Prostate gland (tissue), 2 donors: Measurements from ENCODE around the gene TMEM43. TPM values are rescaled to one million over a fixed set of nuclear protein-coding genes. Genes with fewer than 3 reads are reported as not detected.

ENCODE experiments used
- DNase-seq: peaks from one replicate; pipeline ENCODE4 v3.0.0-alpha.2; 2019; ENCODE audit warnings: low spot score
- H3K27ac ChIP-seq, 2 donors: fragments of 200-600 bp; sonication (generic); 2 replicates each; pipeline ENCODE4 v1.5.1; 2017 to 2019
- H3K27me3 ChIP-seq: fragments of 200-600 bp; sonication (generic); replicated peaks from 2 replicates; pipeline ENCODE4 v1.5.1; 2019; ENCODE audit not compliant: insufficient read depth
- H3K36me3 ChIP-seq, 2 donors: fragments of 200-600 bp; sonication (generic); 1 replicate in 1 of 2; 2 replicates in 1 of 2; pipeline versions ENCODE4 v1.5.1 to v1.8.1; 2017 to 2019
- H3K4me1 ChIP-seq: fragments of 200-600 bp; sonication (generic); replicated peaks from 2 replicates; pipeline ENCODE4 v1.5.1; 2019
- H3K4me3 ChIP-seq, 2 donors: fragments of 200-600 bp; sonication (generic); 2 replicates each; pipeline ENCODE4 v1.5.1; 2017 to 2019
- H3K9me3 ChIP-seq: fragments of 200-600 bp; sonication (generic); 2 replicates; pipeline ENCODE4 v1.5.1; 2017
- CTCF ChIP-seq, 4 experiments: fragments of 200-600 bp in 2 of 4; fragments of 450-650 bp in 2 of 4; sonication (generic) in 2 of 4; IDR thresholded peaks; 1 replicate in 3 of 4; 2 replicates in 1 of 4; pipeline ENCODE4 v1.5.1; 2016 to 2019; ENCODE audit warnings: antibody characterized with exemption in 4 of 4, mild to moderate bottlenecking in 2 of 4, moderate library complexity in 2 of 4
- POLR2A ChIP-seq: fragments of 450-650 bp; IDR thresholded peaks from one replicate; pipeline ENCODE4 v1.6.1; 2016; ENCODE audit warnings: antibody characterized with exemption, mild to moderate bottlenecking
- POLR2AphosphoS5 ChIP-seq: sonication (generic); formaldehyde crosslinking; IDR thresholded peaks from one replicate; pipeline ENCODE4 v1.6.1; 2017; ENCODE audit warnings: antibody characterized with exemption
- WGBS: methylation state at CpG from one replicate; pipeline ENCODE4 v1.1.5; 2018; 5-methylcytosine and 5-hydroxymethylcytosine counted together
- intact Hi-C: fragments of 100-400 bp; cut with DNase I; formaldehyde crosslinking; loops from one replicate; pipeline ENCODE4 v1.14.2; 2022
- total RNA-seq, 2 donors: library from RNA; depleted of rRNA; stranded (reverse); fragments of >200 nt; gene quantifications; one replicate each; pipeline ENCODE4 v1.1.0, GENCODE V29; 2016

TMEM43 gene
- total RNA-seq, 2 donors from 2014 or later, result 56.8 to 80.5 TPM

GRCh38 chr3:14110699-14111098, 14.2 kb upstream of the TMEM43 start:
- DNase-seq, result no peak
- TF ChIP-seq POLR2A (no peak), CTCF (IDR thresholded peaks at IDR 0.05) (no peak), POLR2AphosphoS5 (no peak)
- no peak overlapping the region for H3K27ac ChIP-seq
- H3K4me1 ChIP-seq, result no peaks in the 10 kb centered on the region
- H3K27me3 ChIP-seq, result no peaks in the 10 kb centered on the region
- no peak overlapping the region for H3K4me3 ChIP-seq
- intact Hi-C loops, result no loop called here
- H3K9me3 ChIP-seq, result no peaks in the 10 kb centered on the region
- H3K36me3 ChIP-seq, result peaks cover 2 to 3% of the 10 kb centered on the region in 2 donors
- WGBS, result 96% methylated on average over 4 of the region's 4 CpGs

- H3K4me3 ChIP-seq, result no peak overlapping the region
- H3K27me3 ChIP-seq, result no peaks in the 10 kb centered on the region
- H3K36me3 ChIP-seq, result peaks cover 3 to 7% of the 10 kb centered on the region in 2 donors
- DNase-seq, result no peak
- H3K27ac ChIP-seq, result no peak overlapping the region
- peaks cover 18% of the 10 kb centered on the region for H3K4me1 ChIP-seq
- no peaks in the 10 kb centered on the region for H3K9me3 ChIP-seq
- TF ChIP-seq POLR2A (no peak), CTCF (IDR thresholded peaks at IDR 0.05) (peak in 3 of 4 experiments; percentile 35 to 47 (median 38)), POLR2AphosphoS5 (peak; percentile 24)
- WGBS, result 86% methylated on average over 7 of the region's 7 CpGs
- intact Hi-C loops, result no loop called here
These were observed 10.8 kb upstream of the TMEM43 start for GRCh38 chr3:14113965-14114635.

- intact Hi-C loops, result no loop called here
- no peak overlapping the region for H3K4me3 ChIP-seq
- H3K4me1 ChIP-seq, result peaks cover 23% of the 10 kb centered on the region
- TF ChIP-seq CTCF (IDR thresholded peaks at IDR 0.05), result no peak
- peak; percentile 40 for TF ChIP-seq POLR2AphosphoS5
- 67% methylated on average over 10 of the region's 10 CpGs for WGBS
- DNase-seq, result no peak
- peak overlapping the region; percentile 69 to 77 for H3K27ac ChIP-seq
- no peaks in the 10 kb centered on the region for H3K9me3 ChIP-seq
- peaks cover under 1 to 7% of the 10 kb centered on the region in 2 donors for H3K36me3 ChIP-seq
- H3K27me3 ChIP-seq, result no peaks in the 10 kb centered on the region
These were observed 7.1 kb upstream of the TMEM43 start for GRCh38 chr3:14117468-14118399.

- H3K4me3 ChIP-seq, result no peak overlapping the region
- H3K36me3 ChIP-seq, result peaks cover 0 to 7% of the 10 kb centered on the region in 2 donors
- peaks cover 28% of the 10 kb centered on the region for H3K4me1 ChIP-seq
- H3K9me3 ChIP-seq, result no peaks in the 10 kb centered on the region
- TF ChIP-seq POLR2A (no peak), CTCF (IDR thresholded peaks at IDR 0.05) (no peak), POLR2AphosphoS5 (peak; percentile 93)
- DNase-seq, result peak; percentile 89
- no peaks in the 10 kb centered on the region for H3K27me3 ChIP-seq
- H3K27ac ChIP-seq, result peak overlapping the region; percentile 69 to 77
- WGBS, result 40% methylated on average over 13 of the region's 13 CpGs
- intact Hi-C loops, result no loop called here
These were observed 6.2 kb upstream of the TMEM43 start for GRCh38 chr3:14118400-14119381.
